Activated T-cell treated with anti-CD3 and anti-CD28 coated beads, Interleukin-2, amount 50 U/mL, for 48 hours (primary cell): ENCODE data around the gene MAPK8IP1.
"Not testable (repeated sequence)": the region's sequence is repeated elsewhere in the genome, so short reads cannot be mapped to it uniquely, and the experiment has no call there.

Source experiments
- DNase-seq, 2 experiments: peaks; one replicate each; pipeline ENCODE4 v3.0.0-alpha.2; 2020

The MAPK8IP1 gene

DNA sequence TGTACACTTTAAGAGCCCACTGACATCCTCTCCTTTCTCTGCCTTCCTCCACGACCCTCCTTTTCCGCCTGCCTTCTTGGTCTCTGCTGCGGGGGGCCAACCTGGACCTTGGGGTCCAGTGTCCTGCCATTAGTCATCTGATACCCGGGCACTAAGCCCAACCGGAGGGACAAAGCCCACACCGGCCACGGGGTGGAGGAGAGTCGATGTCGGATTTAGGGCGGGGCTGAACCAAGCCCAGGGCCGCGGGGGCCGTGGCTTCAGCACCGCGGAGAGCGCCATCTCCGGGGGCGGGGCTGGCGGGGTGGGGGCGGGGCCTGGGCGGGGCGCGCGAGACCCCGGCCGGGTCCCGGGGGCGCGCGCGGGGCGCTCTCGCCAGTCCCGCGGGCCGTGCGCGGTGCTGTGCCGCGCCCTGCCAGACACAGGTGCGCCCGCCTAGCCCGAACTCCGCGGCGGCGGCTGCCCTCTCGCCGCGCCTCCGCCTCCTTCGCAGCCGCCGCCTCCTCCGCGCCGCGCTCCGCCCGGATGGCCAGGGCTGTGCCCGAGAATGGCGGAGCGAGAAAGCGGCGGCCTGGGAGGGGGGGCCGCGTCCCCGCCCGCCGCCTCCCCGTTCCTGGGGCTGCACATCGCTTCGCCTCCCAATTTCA is at the start of gene MAPK8IP1:
Gene MAPK8IP1, plus strand, starts transcription at position 378 of the 647 bp plus-strand sequence. Its CDS starts 170 bp downstream, at position 548.
- peak; percentile 67 to 74 for DNase-seq

GRCh38 chr11:45839204-45839603 is 46.2 kb upstream of the MAPK8IP1 start:
- no peak for DNase-seq

DNA sequence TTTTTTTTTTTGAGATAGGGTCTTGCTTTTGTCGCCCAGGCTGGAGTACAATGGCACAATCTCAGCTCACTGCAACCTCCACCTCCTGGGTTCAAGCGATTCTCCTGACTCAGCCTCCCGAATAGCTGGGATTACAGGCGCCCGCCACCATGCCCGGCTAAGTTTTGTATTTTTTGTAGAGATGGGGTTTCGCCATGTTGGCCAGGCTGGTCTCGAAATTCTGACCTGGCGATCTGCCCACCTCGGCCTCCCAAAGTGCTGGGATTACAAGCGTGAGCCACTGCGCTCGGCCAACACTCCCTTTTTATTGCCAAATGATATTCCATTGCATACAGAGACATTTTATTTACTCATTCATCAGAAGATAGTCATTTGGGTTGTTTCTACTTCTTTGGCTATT is 45.2 kb upstream of the MAPK8IP1 start:
- DNase-seq: not testable (repeated sequence)

GRCh38 chr11:45843158-45843924 is 42.1 kb upstream of the MAPK8IP1 start:
- DNase-seq: peak; percentile 91

GRCh38 chr11:45844822-45845578 is 40.5 kb upstream of the MAPK8IP1 start:
- no peak for DNase-seq

DNA sequence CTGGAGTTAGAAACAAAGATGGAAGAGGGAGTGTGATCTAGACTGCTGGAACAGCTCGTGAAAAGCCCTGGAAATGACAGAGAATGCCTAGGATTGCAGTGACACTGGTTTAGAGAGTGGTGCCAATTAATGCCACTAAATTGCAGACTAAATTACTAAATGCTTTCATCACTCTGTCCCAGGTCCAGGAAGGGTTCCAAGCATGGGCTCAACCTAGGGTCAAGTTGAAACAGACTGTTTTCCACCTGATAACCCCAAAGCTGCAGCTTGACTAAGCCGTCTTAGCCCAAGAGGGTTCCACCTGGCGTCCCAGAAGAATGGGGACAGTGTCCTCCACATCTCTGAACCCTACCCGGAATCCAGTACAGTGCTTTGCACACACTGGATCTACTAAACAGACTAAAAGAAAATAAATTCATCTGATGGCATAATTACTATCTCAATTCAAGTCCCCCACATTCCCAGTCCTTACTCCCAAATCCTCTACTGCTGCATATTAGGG is 39.2 kb upstream of the MAPK8IP1 start:
- no peak for DNase-seq

DNA sequence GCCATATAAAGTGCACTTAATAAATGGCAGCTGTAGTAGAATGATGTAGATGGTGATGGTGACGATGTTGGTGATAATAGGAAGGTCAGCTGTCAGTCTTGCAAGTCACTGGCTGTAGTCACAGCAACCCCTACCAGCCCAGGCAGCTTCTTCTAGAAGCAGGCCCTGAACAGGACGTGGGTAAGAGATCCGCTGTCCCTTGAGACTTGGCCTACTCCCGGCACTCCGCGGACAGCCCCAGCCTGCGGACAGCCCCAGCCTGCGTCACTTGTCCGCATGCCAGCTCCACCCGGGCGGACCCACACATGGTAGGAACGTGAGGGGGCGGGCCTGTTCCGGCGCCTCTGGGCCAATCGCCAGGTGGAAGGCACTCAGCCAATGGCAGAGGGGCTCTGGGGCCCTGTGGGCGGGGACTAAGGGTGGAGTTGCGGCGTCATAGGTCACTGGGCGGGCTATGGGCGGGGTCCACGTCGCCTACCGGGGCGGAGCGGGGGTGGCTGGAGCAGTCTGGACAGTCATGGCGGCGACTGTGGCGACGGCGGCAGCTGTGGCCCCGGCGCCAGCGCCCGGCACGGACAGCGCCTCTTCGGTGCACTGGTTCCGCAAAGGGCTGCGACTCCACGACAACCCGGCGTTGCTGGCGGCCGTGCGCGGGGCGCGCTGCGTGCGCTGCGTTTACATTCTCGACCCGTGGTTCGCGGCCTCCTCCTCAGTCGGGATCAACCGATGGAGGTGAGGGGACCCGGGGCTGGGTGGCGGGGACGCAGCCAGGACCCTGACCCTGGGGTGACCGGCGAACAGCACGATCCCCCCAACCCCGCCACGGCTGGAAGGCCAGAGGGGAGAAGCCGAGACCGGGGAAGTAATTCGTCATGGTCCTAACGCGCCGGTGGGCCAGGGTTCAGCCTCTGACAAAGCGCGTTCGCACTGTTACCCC is 38.2 kb upstream of the MAPK8IP1 start, which contains the start of gene CRY2:
Gene CRY2, plus strand, starts transcription at position 502 of the 937 bp plus-strand sequence. Its CDS starts 16 bp downstream, at position 518.
- peak; percentile 99 for DNase-seq

DNA sequence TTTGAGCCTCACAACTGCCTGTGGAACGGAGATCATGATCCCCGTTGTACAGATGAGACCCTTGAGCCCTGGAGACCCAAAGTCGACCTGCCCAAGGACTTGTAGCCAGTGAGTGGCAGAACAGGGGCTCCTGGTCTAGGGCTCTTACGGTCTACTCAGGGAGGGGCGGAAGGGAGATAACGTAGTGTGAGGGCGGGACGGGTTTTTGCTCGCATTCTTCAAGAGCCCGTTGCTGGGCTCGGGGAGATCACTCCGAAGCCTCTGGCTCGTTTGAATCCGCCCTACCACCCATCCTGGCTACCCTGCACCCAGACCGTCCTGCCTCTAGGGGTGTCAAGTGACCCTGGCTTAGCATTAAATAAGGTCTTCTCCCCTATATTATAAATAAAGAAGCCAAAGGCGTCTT is 37.5 kb upstream of the MAPK8IP1 start:
- peak in 1 of 2 experiments; percentile 72 for DNase-seq

- no peak for DNase-seq
These were observed 36.8 kb upstream of the MAPK8IP1 start for GRCh38 chr11:45848654-45849081.

DNA sequence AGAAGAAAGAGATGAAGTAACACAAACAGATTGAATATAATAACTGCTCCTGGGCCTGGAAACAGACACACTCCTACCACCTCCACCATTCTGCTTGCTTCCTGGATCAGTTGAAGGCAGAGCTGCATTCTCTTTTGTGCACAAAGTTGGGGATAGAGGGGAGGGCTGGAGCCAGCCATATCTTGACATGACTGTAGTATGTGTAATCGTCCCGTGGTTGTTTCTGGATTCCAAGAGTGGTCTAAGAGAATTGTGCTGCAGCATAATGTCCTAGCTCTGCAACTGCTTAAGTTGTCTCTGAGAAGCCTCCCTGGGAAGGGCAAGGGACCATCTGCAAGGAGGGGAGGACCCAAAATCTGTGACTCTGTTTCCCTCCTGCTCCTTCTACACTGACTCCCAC is 35.0 kb upstream of the MAPK8IP1 start:
- no peak for DNase-seq

DNA sequence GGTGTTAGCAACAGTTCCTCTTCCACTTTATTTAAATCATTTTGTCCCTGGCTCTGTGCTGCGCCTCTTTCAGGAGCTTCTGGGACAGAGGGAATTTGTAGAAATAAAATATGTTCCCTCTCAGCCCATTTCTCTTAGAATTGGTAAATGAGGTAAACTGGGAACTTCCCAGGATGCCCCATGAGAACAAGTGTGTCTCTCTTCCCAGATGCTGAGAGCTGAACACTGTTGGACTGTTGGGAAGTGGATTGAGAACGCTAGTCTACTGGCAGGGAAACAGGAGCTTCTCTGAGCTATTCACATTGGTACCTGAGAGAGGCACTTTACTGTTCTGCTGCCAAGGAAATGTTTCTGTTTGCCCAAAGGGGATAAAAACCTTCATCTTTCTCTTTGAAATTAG is 34.2 kb upstream of the MAPK8IP1 start:
- no peak for DNase-seq

GRCh38 chr11:45852018-45852711 is 33.3 kb upstream of the MAPK8IP1 start:
- no peak for DNase-seq

DNA sequence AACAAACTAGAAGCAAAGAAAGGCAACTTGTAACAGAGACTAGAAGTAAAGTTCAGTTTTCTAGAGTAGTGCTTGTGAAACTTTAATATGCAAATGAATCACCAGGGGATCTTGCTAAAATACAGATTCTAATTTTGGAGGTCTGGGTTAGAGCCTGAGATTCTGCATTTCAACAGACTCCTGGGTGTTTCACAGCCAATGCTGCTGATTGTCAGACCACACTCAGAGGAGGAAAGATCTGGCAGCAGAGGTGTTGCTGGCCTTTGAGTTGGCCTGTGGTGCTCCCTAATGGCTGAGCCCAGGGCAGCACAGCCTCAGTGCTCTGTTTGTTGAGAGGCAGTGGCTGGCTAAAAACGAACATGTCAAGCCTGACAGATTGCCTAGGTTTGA is 32.7 kb upstream of the MAPK8IP1 start:
- no peak for DNase-seq

GRCh38 chr11:45853332-45854219 is 31.9 kb upstream of the MAPK8IP1 start:
- no peak for DNase-seq

- DNase-seq: no peak
These were observed 30.1 kb upstream of the MAPK8IP1 start for GRCh38 chr11:45855308-45855707.

DNA sequence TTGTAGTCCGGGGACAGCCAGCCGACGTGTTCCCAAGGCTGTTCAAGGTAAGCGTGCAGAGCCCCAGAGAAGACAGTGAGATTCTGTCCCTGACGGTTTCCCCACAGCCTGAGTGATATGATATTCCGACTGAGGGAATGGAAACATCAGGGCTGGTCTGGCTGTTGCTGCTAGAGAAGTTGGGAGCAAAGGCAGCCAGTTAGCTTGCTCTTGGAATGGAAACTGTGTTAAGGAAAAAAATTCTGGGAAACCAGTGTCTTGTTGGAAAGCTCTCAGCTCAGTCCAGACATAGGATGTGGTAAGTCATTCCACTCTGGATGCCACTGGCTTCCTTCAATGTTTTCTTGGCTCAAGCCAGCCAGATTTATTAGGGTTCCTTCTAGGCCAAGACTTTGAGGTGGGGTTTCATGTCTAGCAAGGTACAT is 29.4 kb upstream of the MAPK8IP1 start:
- no peak for DNase-seq

- no peak for DNase-seq
These were observed 27.4 kb upstream of the MAPK8IP1 start for GRCh38 chr11:45857961-45858474.

DNA sequence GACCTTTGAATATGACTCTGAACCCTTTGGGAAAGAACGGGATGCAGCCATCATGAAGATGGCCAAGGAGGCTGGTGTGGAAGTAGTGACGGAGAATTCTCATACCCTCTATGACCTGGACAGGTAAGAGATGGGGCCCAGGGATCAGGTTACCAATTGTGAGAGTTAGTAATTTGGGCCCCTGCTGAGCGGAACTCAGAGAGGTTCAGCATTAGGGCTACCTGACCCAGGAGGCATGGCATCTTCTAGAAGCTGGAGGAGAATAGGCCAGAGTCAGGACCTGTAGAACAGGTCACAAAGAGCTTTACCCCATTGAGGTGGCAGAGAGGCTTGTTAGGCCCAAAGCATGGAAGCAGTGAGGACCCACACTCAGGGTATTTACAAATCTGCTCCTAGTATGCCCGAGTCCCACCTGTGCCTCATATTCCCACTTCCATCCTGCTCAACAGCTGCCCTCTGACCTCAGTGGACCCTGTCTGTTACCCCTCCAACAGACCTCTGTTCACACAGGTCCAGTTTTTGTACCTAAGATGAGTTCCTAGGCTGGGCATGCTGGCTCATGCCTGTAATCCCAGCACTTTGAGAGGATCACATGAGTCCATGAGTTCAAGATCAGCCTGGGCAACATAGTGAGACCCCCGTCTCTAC is 26.6 kb upstream of the MAPK8IP1 start:
- DNase-seq: no peak

DNA sequence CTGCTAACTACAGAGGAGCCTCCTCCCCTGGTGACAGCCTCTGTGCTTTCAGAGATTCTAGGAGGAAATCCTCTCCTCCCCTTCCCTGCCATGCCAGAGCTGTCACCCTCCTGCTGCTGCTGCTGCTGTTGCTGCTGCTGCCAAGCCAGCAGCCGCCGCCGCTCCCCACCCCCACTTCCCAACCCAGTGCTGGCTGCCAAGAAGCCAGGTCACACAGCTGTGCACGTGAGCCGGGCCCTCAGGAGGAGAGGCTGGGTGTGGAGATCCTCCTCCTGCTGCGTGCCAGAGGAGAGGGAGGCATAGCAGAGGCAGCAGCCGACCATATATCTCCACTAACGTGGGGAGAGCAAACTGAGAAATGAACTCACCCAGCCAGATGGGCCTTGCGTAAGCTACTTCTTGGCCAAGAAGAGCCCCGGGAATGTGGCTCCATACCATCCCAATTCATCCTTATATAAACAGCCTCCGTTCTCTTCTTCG is 25.8 kb upstream of the MAPK8IP1 start:
- DNase-seq: no peak
